Inferior parietal cortex (tissue), 1 donor: ENCODE results near the gene INPP5D.
A peak's percentile ranks its signal among the peaks of the same experiment; 100 is the strongest.

Experiments
- DNase-seq: peaks from one replicate; pipeline ENCODE4 v3.0.0-alpha.2; 2016; ENCODE audit errors: extremely low spot score

The INPP5D gene

GRCh38 chr2:233234996-233235395 lies 174.9 kb downstream of the INPP5D start:
- DNase-seq = no peak

DNA sequence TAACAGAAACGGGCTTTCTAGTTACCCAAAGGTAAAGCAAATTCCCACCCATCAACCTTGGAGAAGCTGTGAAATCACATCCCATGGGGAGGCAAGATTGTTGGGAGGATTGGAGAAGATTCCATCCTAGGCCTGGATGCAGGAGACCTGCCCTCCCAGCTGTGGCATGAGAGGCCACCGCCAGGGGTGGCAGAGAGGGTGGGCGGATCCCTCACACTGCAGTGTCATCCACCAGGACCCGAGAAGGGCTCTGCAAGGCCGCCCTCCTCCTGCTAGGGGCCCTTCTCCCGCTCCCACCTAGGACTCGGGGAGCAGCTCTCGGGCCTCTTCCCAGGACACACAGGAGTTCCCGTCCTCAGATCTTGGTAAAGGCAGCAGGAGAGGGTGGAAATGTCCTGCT lies 175.8 kb downstream of the INPP5D start:
- DNase-seq = no peak

DNA sequence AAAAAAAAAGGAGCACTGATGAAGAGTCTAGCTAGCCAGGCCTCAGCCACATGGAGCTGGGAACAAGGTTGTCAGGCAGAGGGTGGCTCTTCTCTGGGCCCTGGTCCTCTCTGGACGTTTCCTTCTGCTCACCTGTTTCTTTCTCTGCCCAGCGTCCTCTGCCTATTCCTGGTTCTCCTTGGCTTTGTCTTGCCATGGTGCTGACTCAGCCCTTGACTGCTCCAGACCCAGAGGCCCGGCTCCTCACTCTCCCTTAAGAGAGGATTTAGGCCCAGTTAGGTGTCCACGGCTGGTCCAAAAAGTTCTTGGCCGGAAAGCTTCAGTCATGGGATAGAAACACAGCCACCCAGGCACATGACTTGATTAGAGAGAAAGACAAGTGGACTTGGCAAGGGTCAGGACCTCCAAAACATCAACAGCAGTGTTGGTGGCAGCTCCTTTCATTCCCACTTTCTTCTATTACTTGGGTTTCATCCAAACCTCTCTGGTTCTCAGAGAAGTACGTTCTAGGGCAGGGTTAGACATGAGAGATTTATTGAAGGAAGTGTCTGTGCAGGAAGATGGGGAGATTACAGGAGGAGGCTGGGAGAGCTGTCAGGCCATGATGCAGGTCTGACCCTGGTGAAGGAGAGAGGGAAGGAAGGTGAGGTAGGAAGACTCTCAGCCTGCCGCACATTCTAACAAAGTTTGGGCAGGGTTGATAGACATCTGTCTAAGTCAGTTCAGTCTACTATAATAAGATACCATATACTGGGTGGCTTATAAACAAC lies 176.9 kb downstream of the INPP5D start:
- no peak for DNase-seq

DNA sequence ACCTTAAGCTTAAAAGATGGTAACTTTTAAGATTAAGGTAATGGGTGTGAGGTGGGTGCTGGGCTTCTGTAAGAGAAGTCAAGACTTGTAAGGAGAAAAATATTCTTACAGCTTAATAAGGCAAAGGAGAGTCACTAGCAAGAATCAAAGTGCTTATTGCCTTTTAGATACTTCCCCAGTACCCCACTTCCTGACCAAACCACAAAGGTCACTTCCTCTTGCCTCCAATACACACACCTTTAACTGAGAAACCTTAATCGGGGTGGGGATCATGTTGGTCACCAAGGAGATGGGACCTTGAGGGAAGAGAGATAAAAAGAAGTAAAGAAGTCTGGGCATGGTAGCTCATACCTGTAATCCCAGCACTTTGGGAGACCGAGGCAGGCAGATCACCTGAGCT lies 180.8 kb downstream of the INPP5D start:
- no peak for DNase-seq

DNA sequence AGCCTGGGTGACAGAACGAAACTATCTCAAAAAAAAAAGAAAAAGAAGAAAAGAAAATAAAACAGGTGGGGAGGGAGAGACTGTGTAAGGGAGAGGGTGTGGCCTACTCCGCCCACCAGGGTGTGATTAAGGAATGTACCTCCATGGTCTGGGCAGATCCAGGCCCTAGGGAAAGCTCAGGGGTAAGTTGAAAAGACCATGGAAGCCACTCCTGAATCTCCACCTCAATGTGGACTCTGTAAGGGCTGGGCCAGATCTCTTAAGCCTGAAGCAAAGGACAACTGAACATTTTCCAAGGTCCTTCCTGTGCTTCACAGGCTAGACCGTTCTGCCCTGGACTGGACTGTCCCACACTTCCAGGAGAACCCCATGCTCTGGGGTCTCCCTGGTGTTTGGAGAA lies 181.7 kb downstream of the INPP5D start:
- no peak for DNase-seq

- no peak for DNase-seq
Observed at GRCh38 chr2:233242231-233242927, 182.2 kb downstream of the INPP5D start.

GRCh38 chr2:233243348-233243747 lies 183.2 kb downstream of the INPP5D start:
- DNase-seq = no peak

- DNase-seq = no peak
Observed at GRCh38 chr2:233244818-233245217, 184.7 kb downstream of the INPP5D start.

GRCh38 chr2:233245406-233245805 lies 185.3 kb downstream of the INPP5D start:
- DNase-seq = no peak

DNA sequence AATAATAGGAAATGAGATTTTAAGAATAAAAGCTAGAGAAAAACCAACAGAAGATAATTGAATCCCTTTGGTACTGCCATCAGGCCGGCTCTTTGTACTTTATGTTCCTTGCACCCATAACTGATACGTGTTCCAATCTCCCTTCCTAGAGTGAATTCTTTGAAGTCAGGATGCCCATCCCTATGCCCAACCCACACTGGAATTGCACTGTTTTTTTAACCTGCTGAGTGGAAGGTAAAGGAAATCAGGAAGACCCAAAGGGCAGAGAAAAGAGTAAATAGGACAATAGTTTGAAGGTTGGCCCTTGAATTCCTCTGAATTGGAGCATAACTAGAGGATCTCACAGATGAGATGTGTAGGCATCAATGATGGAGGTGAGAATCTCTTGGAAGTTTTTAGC lies 187.0 kb downstream of the INPP5D start:
- no peak for DNase-seq

- no peak for DNase-seq
Observed at GRCh38 chr2:233247744-233248143, 187.6 kb downstream of the INPP5D start.

DNA sequence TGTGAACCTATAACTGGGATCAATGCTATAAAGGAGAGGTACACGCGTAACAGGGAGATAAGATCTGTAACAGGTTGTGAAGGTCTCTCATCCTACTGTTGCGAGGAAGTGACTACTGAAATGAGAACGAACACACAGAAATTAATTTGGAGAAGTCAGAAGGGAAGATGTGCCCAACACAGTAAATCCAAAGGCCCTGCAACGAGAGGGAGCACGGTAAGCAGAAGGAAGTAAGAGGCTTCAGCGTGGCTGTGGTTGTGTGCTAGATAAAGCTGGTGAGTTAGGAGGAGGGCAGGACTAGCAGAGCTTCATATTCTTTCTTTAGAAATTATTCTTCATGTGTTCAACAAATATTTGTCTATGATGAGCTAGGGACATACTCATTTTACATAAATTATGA lies 188.9 kb downstream of the INPP5D start:
- no peak for DNase-seq

DNA sequence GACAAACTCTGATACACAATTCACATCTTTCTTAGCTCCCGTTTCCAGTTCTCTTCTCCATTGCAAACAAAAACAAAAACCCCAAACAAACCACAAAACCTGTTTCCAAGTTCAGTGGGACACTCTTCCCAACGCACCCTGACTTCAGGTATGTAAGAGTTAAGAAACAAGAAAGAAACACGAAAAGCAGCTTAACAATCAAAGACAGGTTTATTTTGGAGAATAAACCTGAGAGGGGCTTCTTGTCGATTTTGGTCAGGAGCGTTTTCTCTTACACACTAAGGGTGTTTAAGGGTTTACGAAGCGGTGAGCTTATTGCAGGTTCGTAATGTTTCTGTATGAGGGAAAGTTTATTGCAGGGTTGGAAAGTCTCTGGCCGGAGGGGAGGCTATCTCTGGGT lies 190.4 kb downstream of the INPP5D start:
- no peak for DNase-seq

DNA sequence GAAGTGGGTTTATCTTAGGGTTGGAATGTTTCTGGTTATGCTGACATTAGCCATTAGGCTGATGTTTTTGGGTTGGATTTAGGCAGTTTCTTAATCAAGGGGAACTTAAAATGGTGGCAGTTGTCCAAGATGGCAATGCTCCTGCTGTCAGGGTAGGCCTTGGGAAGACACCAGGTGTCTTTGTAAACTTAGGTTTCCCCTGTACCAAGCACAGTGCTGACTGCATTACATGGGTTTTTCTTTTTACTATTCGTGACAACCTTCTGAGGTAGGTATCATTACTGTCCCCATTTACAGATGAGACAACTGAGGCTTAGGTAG lies 190.8 kb downstream of the INPP5D start:
- no peak for DNase-seq

GRCh38 chr2:233251306-233252116 lies 191.4 kb downstream of the INPP5D start, which contains the start of gene ATG16L1:
Gene ATG16L1 (plus strand): TSS chr2:233251673. CDS start chr2:233251828, 155 bp downstream.
- DNase-seq = peak; percentile 95

GRCh38 chr2:233252227-233252626 lies 192.1 kb downstream of the INPP5D start:
- DNase-seq = no peak

DNA sequence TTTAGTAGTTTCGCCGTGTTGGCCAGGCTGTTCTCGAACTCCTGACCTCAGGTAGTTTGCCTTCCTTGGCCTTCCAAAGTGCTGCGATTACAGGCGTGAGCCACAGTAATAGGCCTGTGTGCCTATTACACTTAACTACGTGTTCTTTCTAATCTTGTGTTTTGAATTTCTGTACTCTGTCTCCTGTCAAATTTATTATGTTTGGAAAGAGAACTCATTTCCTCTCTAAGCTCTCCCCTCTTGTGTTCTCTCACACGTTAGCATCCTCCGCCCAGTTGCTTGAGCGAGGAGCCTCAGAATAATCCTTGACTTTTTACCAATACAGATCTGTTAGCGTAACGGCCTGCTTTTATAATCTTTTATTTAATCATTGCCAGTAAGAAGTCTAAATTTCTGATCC lies 195.0 kb downstream of the INPP5D start:
- no peak for DNase-seq

DNA sequence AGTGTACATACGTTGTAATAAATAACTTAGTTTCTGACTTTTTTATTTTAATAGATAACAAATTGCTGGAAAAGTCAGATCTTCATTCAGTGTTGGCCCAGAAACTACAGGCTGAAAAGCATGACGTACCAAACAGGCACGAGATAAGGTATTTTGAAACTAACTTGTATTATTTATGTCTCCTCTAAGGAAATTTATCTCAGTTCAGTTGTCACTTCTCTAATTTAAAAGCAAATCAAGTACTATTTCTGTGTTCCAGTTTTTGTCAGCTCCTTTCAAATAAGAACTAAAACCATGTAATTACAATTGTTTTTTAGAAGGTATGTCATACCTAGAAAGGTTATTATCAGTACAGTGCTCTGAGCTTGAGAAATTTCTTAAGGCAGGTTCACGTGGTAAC lies 195.9 kb downstream of the INPP5D start:
- DNase-seq = no peak
